AG04449 (cell line): ENCODE results near the gene CDS1.
"Not testable (repeated sequence)": the region's sequence is repeated elsewhere in the genome, so short reads cannot be mapped to it uniquely, and the experiment has no call there.

ENCODE experiments used
- CTCF ChIA-PET: fragments of 350-600 bp; formaldehyde crosslinking; extraction: SDS; loops from one replicate; lab custom pipeline; 2021; ENCODE audit warnings: antibody characterized with exemption; lab: Yijun Ruan, JAX
- POLR2A ChIA-PET: fragments of 400-600, 350-600 bp; formaldehyde crosslinking; extraction: SDS; loops from one replicate; lab custom pipeline; 2020; ENCODE audit warnings: antibody characterized with exemption, inconsistent platforms; lab: Yijun Ruan, JAX
- DNase-seq: peaks from one replicate; pipeline ENCODE4 v3.0.0-alpha.2; 2010; ENCODE audit warnings: low read depth, low spot score
- H3K4me3 ChIP-seq: 2 replicates; pipeline ENCODE4 v1.5.1; 2011; ENCODE audit warnings: low read depth, mild to moderate bottlenecking, control low read depth, low read length
- CTCF ChIP-seq: IDR thresholded peaks from one replicate; pipeline ENCODE4 v1.5.1; 2011; ENCODE audit warnings: mild to moderate bottlenecking, moderate library complexity, low read length, control low read depth, inconsistent platforms; ENCODE audit not compliant: insufficient read depth; ENCODE audit errors: missing control alignments

CDS1 gene

GRCh38 chr4:84582988-84583875, at the start of gene CDS1:
CDS1 (plus strand) TSS chr4:84583127; CDS start chr4:84583402, 275 bp downstream.
- CTCF ChIA-PET: no interaction called here
- no peak for DNase-seq
- POLR2A ChIA-PET: no interaction called here
- peak within 1 kb of the TSS; percentile 60 for H3K4me3 ChIP-seq
- TF ChIP-seq CTCF: no peak

GRCh38 chr4:84535901-84536300, 47.0 kb upstream of the CDS1 start:
- POLR2A ChIA-PET: no interaction called here
- no peak for DNase-seq
- CTCF ChIA-PET: no interaction called here
- H3K4me3 ChIP-seq: no peak overlapping the region
- no peak for TF ChIP-seq CTCF

GRCh38 chr4:84545093-84545492, 37.8 kb upstream of the CDS1 start:
- TF ChIP-seq CTCF: no peak
- ChIA-PET CTCF (interaction anchor here (1.5 kb wide), 1 partner anchor 15 kb away, joined by 3 read pairs; no protein-coding TSS in a partner anchor), POLR2A (no interaction called here)
- DNase-seq: no peak
- no peak overlapping the region for H3K4me3 ChIP-seq

GRCh38 chr4:84547211-84547610, 35.7 kb upstream of the CDS1 start:
- POLR2A ChIA-PET: no interaction called here
- no peak for TF ChIP-seq CTCF
- H3K4me3 ChIP-seq: no peak overlapping the region
- CTCF ChIA-PET: no interaction called here
- no peak for DNase-seq

GRCh38 chr4:84549191-84549590, 33.7 kb upstream of the CDS1 start:
- DNase-seq, H3K4me3 ChIP-seq, POLR2A ChIA-PET: not testable (repeated sequence)
- CTCF ChIA-PET: interaction anchor here (1.5 kb wide), 1 partner anchor 20 kb away, joined by 8 read pairs; no protein-coding TSS in a partner anchor

GRCh38 chr4:84562156-84562555, 20.8 kb upstream of the CDS1 start:
- POLR2A ChIA-PET: no interaction called here

More at GRCh38 chr4:84562156-84562555, 20.8 kb upstream of the CDS1 start:
- no peak overlapping the region for H3K4me3 ChIP-seq
- CTCF ChIA-PET: no interaction called here
- no peak for TF ChIP-seq CTCF
- no peak for DNase-seq
